ENCODE data around the gene SPDYE1.

DNA sequence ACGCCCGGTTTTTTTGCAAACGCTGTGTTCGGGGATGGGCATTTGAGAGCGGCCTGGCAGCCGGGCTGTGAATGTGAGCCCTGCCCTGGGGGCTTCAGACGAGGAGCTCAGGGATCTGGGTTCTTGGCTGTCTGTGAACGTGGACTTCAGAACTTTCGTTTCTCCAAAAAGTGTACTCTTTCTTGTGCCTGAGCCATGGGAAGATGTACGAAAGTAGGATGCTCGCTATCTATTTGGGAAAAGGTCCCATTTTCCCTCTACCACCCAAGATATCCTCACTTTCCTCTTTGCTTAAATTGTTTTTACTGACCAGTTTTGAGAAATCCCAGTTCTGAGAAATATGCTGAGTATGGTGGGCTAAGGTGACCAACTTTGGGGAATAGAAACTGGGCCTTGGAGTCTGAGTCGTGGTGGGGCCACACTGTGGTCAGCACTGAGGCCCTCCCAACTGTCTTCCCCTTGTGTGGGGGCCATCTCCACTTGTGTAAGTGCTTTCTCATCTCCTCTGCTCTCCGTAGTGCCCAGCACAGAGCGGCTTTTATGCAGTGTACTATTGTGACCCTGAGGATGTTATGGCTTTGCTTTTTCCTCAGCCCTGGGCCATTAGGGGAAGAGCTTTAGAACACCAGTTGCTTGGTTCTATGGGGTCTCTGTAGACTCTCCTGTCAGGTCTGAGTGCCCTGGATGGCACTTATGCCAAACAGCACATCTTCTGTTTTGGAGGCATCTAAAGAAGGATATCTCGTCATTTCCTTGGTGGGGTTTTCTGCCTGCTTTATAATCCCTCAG, 47.7 kb downstream of the SPDYE1 start:
- TF ChIP-seq CTCF (IDR thresholded peaks at IDR 0.05) (no peak), POLR2A (IDR thresholded peaks at IDR 0.05) (no peak)

All from vagina (tissue), 2 donors.